Calu3 (cell line): Measurements from ENCODE around the gene GDPGP1. TPM values are rescaled to one million over a fixed set of nuclear protein-coding genes. Genes with fewer than 3 reads are reported as not detected.
"Not testable (repeated sequence)": the region's sequence is repeated elsewhere in the genome, so short reads cannot be mapped to it uniquely, and the experiment has no call there.

ENCODE experiments used
- BruUV-seq: library from RNA; stranded (reverse); fragments of 400-500 nt; replicated peaks from 2 replicates; lab custom pipeline; 2021; lab: Mats Ljungman, UMichigan
- CTCF ChIA-PET: fragments of 300-600 bp; sonication (Branson Sonifier 250); formaldehyde crosslinking; loops from one replicate; lab custom pipeline; 2022; ENCODE audit warnings: antibody characterized with exemption; lab: Charles Lee
- DNase-seq: peaks from one replicate; pipeline ENCODE4 v3.0.0; 2022
- H3K27ac Mint-ChIP-seq: one replicate; pipeline ENCODE4 v1.8.0; 2022; ENCODE audit warnings: mixed read lengths; ENCODE audit not compliant: unreplicated experiment
- H3K27me3 Mint-ChIP-seq: one replicate; pipeline ENCODE4 v1.8.0; 2022; ENCODE audit warnings: mixed read lengths; ENCODE audit not compliant: unreplicated experiment
- H3K36me3 Mint-ChIP-seq: one replicate; pipeline ENCODE4 v1.8.0; 2022; ENCODE audit warnings: mild to moderate bottlenecking, moderate library complexity, mixed read lengths; ENCODE audit not compliant: insufficient read depth, unreplicated experiment
- H3K4me1 Mint-ChIP-seq: one replicate; pipeline ENCODE4 v1.8.0; 2022; ENCODE audit warnings: mild to moderate bottlenecking, low read depth, mixed read lengths; ENCODE audit not compliant: unreplicated experiment
- H3K4me3 Mint-ChIP-seq: one replicate; pipeline ENCODE4 v1.8.0; 2022; ENCODE audit warnings: mild to moderate bottlenecking, low read depth, moderate library complexity, mixed read lengths; ENCODE audit not compliant: unreplicated experiment
- H3K9me3 Mint-ChIP-seq: one replicate; pipeline ENCODE4 v1.8.0; 2022; ENCODE audit warnings: low read depth, mixed read lengths; ENCODE audit not compliant: unreplicated experiment
- intact Hi-C: fragments of 100-400 bp; cut with micrococcal nuclease; formaldehyde crosslinking; loops from one replicate; pipeline ENCODE4 v1.10.0; 2022; ENCODE audit not compliant: unreplicated experiment
- total RNA-seq: library from RNA; stranded (reverse); gene quantifications from 2 replicates; pipeline ENCODE4 v1.2.3, GENCODE V29; 2022
- TF ChIP-seq, protein P1 (sequence below): fragments of 200-600 bp; IDR thresholded peaks from one replicate; pipeline ENCODE4 v1.8.0; 2022; ENCODE audit warnings: antibody characterized with exemption; ENCODE audit not compliant: unreplicated experiment

Gene GDPGP1
- total RNA-seq, 1 experiment from 2014 or later = 20.3 TPM

GRCh38 chr15:90249203-90249863 lies 15.3 kb downstream of the GDPGP1 start, which contains the start of gene TTLL13:
TTLL13 (plus strand) TSS chr15:90249556; CDS start chr15:90250631, 1,075 bp downstream.
- DNase-seq = peak; percentile 93
- Mint-ChIP-seq H3K9me3 (no peaks in the 10 kb centered on the region), H3K36me3 (peaks cover 18% of the 10 kb centered on the region), H3K4me3 (peak within 1 kb of the TSS; percentile 98), H3K27ac (peak within 1 kb of the TSS; percentile 91), H3K4me1 (peaks cover 24% of the 10 kb centered on the region), H3K27me3 (no peaks in the 10 kb centered on the region)
- CTCF ChIA-PET = interaction anchor here (0.6 to 2.0 kb wide), 14 partner anchors 8 to 1481 kb away, joined by 3 to 13 read pairs (median 4); partner anchors contain the start of genes CIB1 and GDPGP1
- TF ChIP-seq, protein P1, sequence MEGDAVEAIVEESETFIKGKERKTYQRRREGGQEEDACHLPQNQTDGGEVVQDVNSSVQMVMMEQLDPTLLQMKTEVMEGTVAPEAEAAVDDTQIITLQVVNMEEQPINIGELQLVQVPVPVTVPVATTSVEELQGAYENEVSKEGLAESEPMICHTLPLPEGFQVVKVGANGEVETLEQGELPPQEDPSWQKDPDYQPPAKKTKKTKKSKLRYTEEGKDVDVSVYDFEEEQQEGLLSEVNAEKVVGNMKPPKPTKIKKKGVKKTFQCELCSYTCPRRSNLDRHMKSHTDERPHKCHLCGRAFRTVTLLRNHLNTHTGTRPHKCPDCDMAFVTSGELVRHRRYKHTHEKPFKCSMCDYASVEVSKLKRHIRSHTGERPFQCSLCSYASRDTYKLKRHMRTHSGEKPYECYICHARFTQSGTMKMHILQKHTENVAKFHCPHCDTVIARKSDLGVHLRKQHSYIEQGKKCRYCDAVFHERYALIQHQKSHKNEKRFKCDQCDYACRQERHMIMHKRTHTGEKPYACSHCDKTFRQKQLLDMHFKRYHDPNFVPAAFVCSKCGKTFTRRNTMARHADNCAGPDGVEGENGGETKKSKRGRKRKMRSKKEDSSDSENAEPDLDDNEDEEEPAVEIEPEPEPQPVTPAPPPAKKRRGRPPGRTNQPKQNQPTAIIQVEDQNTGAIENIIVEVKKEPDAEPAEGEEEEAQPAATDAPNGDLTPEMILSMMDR = no peak
- intact Hi-C loops = no loop called here
- no TSS peak for BruUV-seq

GRCh38 chr15:90257776-90258175 lies 23.8 kb downstream of the GDPGP1 start:
- TF ChIP-seq, protein P1 = no peak
- Mint-ChIP-seq H3K4me3 (no peak overlapping the region), H3K4me1 (no peaks in the 10 kb centered on the region), H3K36me3 (no peaks in the 10 kb centered on the region), H3K9me3 (no peaks in the 10 kb centered on the region), H3K27me3 (peaks cover 14% of the 10 kb centered on the region), H3K27ac (no peak overlapping the region)
- BruUV-seq = no TSS peak
- CTCF ChIA-PET = interaction anchor here (0.9 kb wide), 1 partner anchor 8 kb away, joined by 3 read pairs; the partner anchor contains the start of gene TTLL13
- intact Hi-C loops = no loop called here
- no peak for DNase-seq

DNA sequence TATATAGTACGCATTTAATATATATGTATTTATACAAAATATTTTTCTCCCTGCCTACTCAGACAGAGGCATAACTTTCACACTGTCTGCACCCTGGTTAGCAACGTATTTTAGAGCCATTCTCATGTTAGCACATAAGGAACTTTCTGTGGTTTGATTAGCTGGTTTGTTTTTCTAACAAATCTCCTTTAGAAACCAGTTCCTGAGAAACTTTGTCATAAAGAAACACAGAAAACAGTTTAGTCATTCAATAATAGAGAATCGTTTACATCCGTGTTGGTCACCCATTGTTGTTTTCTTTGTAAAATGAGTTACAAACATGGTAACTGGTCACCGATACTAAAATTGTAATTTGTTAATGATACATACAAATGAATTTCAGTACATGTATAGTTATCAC lies 25.5 kb downstream of the GDPGP1 start:
- Mint-ChIP-seq H3K27ac (no peak overlapping the region), H3K4me3 (no peak overlapping the region), H3K4me1 (peaks cover 9% of the 10 kb centered on the region), H3K27me3 (peaks cover 14% of the 10 kb centered on the region), H3K9me3 (no peaks in the 10 kb centered on the region), H3K36me3 (peaks cover under 1% of the 10 kb centered on the region)
- intact Hi-C loops = no loop called here
- TF ChIP-seq, protein P1 = no peak
- DNase-seq = no peak
- BruUV-seq = no TSS peak
- CTCF ChIA-PET = no interaction called here

DNA sequence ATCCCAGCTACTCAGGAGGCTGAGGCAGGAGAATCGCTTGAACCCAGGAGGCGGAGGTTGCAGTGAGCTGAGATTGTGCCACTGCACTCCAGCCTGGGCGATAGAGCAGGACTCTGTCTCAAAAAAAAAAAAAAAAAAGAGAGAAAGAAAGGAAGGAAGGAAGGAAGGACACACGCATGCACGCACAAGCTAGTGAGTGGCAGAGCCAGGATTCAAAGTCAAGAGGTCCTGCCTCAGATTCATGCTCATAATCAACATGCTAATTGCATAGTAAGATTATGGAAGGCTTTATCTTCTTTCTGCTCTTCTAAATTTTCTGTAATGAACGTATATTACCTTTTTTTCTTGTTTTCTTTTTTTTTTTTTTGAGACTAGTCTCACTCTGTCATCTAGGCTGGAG lies 26.7 kb downstream of the GDPGP1 start:
- Mint-ChIP-seq H3K4me1 (peaks cover 16% of the 10 kb centered on the region), H3K36me3 (peaks cover 13% of the 10 kb centered on the region)
- intact Hi-C loops, BruUV-seq, H3K27me3 Mint-ChIP-seq, H3K27ac Mint-ChIP-seq, CTCF ChIA-PET, H3K9me3 Mint-ChIP-seq, DNase-seq, H3K4me3 Mint-ChIP-seq: not testable (repeated sequence)

DNA sequence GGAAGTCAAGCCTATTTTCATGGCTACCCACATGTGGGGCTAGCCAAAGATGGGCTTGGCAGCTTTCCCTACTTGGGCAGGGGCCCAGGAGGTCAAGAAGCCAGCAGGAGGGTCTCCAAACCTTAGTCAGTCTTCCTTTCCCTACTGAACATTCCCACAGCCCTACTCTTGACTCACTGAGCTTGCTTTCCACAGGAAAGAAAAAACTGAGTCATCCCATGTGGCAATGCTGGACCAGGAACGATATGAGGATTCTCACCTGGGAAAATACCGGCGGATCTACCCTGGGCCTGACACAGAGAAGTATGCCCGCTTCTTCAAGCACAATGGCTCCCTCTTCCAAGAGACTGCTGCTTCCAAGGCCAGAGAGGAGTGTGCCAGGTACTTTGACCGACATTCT lies 27.8 kb downstream of the GDPGP1 start:
- H3K27ac Mint-ChIP-seq = no peak overlapping the region
- intact Hi-C loops = no loop called here
- H3K4me1 Mint-ChIP-seq = peaks cover 16% of the 10 kb centered on the region
- H3K4me3 Mint-ChIP-seq = no peak overlapping the region
- DNase-seq = no peak
- H3K36me3 Mint-ChIP-seq = peaks cover 24% of the 10 kb centered on the region
- TF ChIP-seq, protein P1 = no peak
- H3K9me3 Mint-ChIP-seq = no peaks in the 10 kb centered on the region
- BruUV-seq = no TSS peak
- CTCF ChIA-PET = interaction anchor here (0.6 kb wide), 1 partner anchor 362 kb away, joined by 4 read pairs; no protein-coding TSS in a partner anchor
- no peaks in the 10 kb centered on the region for H3K27me3 Mint-ChIP-seq
